Progenitor cell of endocrine pancreas (in vitro differentiated cells): ENCODE data around the gene LSR. TPM values are rescaled to one million over a fixed set of nuclear protein-coding genes. Genes with fewer than 3 reads are reported as not detected.

Source experiments
- DNase-seq: peaks from one replicate; pipeline ENCODE4 v3.0.0; 2021; ENCODE audit warnings: low spot score; ENCODE audit not compliant: unreplicated experiment
- H3K27ac Mint-ChIP-seq: 2 replicates; pipeline ENCODE4 v1.8.0; 2021; ENCODE audit warnings: mild to moderate bottlenecking, moderate library complexity, mixed read lengths
- H3K27me3 Mint-ChIP-seq: 2 replicates; pipeline ENCODE4 v1.8.0; 2021; ENCODE audit warnings: mixed read lengths
- H3K36me3 Mint-ChIP-seq: 2 replicates; pipeline ENCODE4 v1.8.0; 2022; ENCODE audit warnings: mixed read lengths; ENCODE audit not compliant: insufficient read depth
- H3K4me1 Mint-ChIP-seq: 2 replicates; pipeline ENCODE4 v1.8.0; 2021; ENCODE audit warnings: low read depth, mixed read lengths
- H3K4me3 Mint-ChIP-seq: 2 replicates; pipeline ENCODE4 v1.8.0; 2021; ENCODE audit warnings: low read depth, mild to moderate bottlenecking, moderate library complexity, mixed read lengths
- H3K9me3 Mint-ChIP-seq: 2 replicates; pipeline ENCODE4 v1.8.0; 2021; ENCODE audit warnings: low read depth, mixed read lengths
- CTCF ChIP-seq: fragments of 200-600 bp; sonication (generic); IDR thresholded peaks from one replicate; pipeline ENCODE4 v1.5.0; 2021; ENCODE audit warnings: antibody characterized with exemption, mild to moderate bottlenecking; ENCODE audit not compliant: unreplicated experiment
- total RNA-seq: library from RNA; stranded (reverse); gene quantifications from 2 replicates; pipeline ENCODE4 v1.2.1, GENCODE V29; 2021

Gene LSR
- total RNA-seq, 1 donor from 2014 or later, result 132 TPM

GRCh38 chr19:35291916-35292315 lies 43.1 kb downstream of the LSR start, which contains the start of gene MAG:
MAG (plus strand) TSS chr19:35292161; CDS start chr19:35295409, 3,248 bp downstream.
- DNase-seq, result no peak
- H3K27ac Mint-ChIP-seq, result peak within 1 kb of the TSS; percentile 79

GRCh38 chr19:35292421-35293362 lies 43.9 kb downstream of the LSR start:
- TF ChIP-seq CTCF, result no peak
- Mint-ChIP-seq H3K4me3 (no peak overlapping the region), H3K4me1 (peaks cover 5% of the 10 kb centered on the region), H3K9me3 (no peaks in the 10 kb centered on the region), H3K36me3 (no peaks in the 10 kb centered on the region), H3K27me3 (peaks cover 19% of the 10 kb centered on the region), H3K27ac (no peak overlapping the region)
- DNase-seq, result no peak

More at GRCh38 chr19:35291916-35292315, 43.1 kb downstream of the LSR start, which contains the start of gene MAG:
- Mint-ChIP-seq H3K9me3 (no peaks in the 10 kb centered on the region), H3K4me1 (peaks cover 5% of the 10 kb centered on the region), H3K27me3 (peaks cover 19% of the 10 kb centered on the region), H3K36me3 (no peaks in the 10 kb centered on the region), H3K4me3 (no peak within 1 kb of the TSS)
- TF ChIP-seq CTCF, result no peak

- no peak for DNase-seq
- Mint-ChIP-seq H3K36me3 (no peaks in the 10 kb centered on the region), H3K4me3 (no peak overlapping the region), H3K9me3 (no peaks in the 10 kb centered on the region), H3K27ac (no peak overlapping the region), H3K4me1 (peaks cover 5% of the 10 kb centered on the region), H3K27me3 (peaks cover 19% of the 10 kb centered on the region)
- no peak for TF ChIP-seq CTCF
These were observed 44.5 kb downstream of the LSR start for GRCh38 chr19:35293363-35293739.

GRCh38 chr19:35293808-35294207 lies 45.0 kb downstream of the LSR start:
- no peak for DNase-seq
- Mint-ChIP-seq H3K4me1 (peaks cover 5% of the 10 kb centered on the region), H3K9me3 (no peaks in the 10 kb centered on the region), H3K4me3 (no peak overlapping the region), H3K27me3 (peaks cover 19% of the 10 kb centered on the region), H3K36me3 (no peaks in the 10 kb centered on the region), H3K27ac (no peak overlapping the region)
- no peak for TF ChIP-seq CTCF

- no peak overlapping the region for H3K27ac Mint-ChIP-seq
- no peak for DNase-seq
- no peaks in the 10 kb centered on the region for H3K9me3 Mint-ChIP-seq
- no peak for TF ChIP-seq CTCF
- peaks cover 5% of the 10 kb centered on the region for H3K4me1 Mint-ChIP-seq
- no peak overlapping the region for H3K4me3 Mint-ChIP-seq
- H3K27me3 Mint-ChIP-seq, result peaks cover 19% of the 10 kb centered on the region
- no peaks in the 10 kb centered on the region for H3K36me3 Mint-ChIP-seq
These were observed 45.5 kb downstream of the LSR start for GRCh38 chr19:35294328-35294727.
